Measurements from ENCODE around the gene GNB2. TPM values are rescaled to one million over a fixed set of nuclear protein-coding genes. Genes with fewer than 3 reads are reported as not detected.

Gene GNB2
- total RNA-seq, result 99.3 and 110 TPM in 2 replicates

DNA sequence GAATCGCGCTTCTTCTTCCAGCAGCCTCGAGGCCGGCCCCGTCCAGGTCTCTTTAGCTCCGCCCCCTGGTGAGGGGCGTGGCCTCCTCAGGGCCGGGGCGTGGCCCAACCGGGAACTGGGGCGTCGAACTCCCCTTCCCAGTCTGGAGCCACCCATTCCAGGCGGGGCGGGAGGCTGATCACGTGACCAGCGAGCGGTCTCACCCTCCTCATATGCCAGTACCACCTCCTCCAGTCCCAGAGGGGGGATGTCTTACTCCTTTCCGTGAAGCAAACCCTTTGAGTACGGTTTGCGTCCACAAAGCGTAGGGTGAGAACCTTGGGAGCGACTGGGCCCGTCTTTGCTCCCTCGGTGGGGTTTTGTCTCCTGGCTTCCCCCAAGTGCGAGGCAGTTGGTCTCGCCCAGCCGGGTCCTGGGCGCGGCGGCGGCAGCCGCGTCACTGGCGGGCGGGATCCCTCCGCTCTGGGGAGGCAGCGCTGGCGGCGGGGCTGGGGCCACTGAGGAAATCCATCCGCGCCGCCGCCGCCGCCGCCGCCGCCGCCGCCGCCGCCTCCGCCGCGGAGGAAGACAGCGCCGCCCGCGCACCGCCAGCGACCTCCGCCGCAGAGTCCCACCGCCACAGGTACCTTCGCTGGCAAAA is at the start of gene GNB2:
GNB2 (plus strand) TSS at position 439 of the 640 bp plus-strand sequence. CDS start 2,526 bp downstream, outside the sequence.

GRCh38 chr7:100641463-100641859 is 32.1 kb upstream of the GNB2 start, which contains the start of gene TFR2:
TFR2 (minus strand) TSS chr7:100641552; CDS start chr7:100641509, 43 bp downstream.

GRCh38 chr7:100655908-100656674 is 17.4 kb upstream of the GNB2 start, which contains the start of gene ACTL6B:
ACTL6B (minus strand) TSS chr7:100656448; CDS start chr7:100656354, 94 bp downstream.

GRCh38 chr7:100694098-100694745 is 20.7 kb downstream of the GNB2 start, which contains the start of gene GIGYF1:
GIGYF1 (minus strand) TSS chr7:100694250; CDS start chr7:100688238, 6,012 bp downstream.

GRCh38 chr7:100705753-100706671 is 32.5 kb downstream of the GNB2 start, which contains the start of gene POP7:
POP7 (plus strand) TSS chr7:100706121; CDS start chr7:100706831, 710 bp downstream.

GRCh38 chr7:100720279-100720670 is 46.7 kb downstream of the GNB2 start, which contains the start of gene EPO:
EPO (plus strand) TSS chr7:100720468; CDS start chr7:100720981, 513 bp downstream.

Other genes starting within 250 kb of the GNB2 start
- 1.4 and 2.8 TPM in 2 replicates for gene ZCWPW1, start 245.0 kb upstream of the GNB2 start, total RNA-seq
- 14.9 and 16.6 TPM in 2 replicates for gene MEPCE, start 243.9 kb upstream of the GNB2 start, total RNA-seq
- 36.6 and 39.2 TPM in 2 replicates for gene PPP1R35, start 237.2 kb upstream of the GNB2 start, total RNA-seq
- gene SPACDR, start 209.5 kb upstream of the GNB2 start, total RNA-seq, result 0.48 and 0.85 TPM in 2 replicates
- 12.4 and 14.9 TPM in 2 replicates for gene TSC22D4, start 194.5 kb upstream of the GNB2 start, total RNA-seq
- 0.85 and 1.4 TPM in 2 replicates for gene NYAP1, start 189.8 kb upstream of the GNB2 start, total RNA-seq
- gene AGFG2, start 134.5 kb upstream of the GNB2 start, total RNA-seq, result 3.4 and 7.0 TPM in 2 replicates
- gene SAP25, start 99.8 kb upstream of the GNB2 start, total RNA-seq, result not detected in 2 replicates
- gene LRCH4, start 87.6 kb upstream of the GNB2 start, total RNA-seq, result 10.9 and 11.6 TPM in 2 replicates
- gene FBXO24, start 87.4 kb upstream of the GNB2 start, total RNA-seq, result 0.64 TPM in 1 of 2 replicates, not detected in the other
- 1.4 TPM in 1 of 2 replicates, not detected in the other for gene PCOLCE, start 71.4 kb upstream of the GNB2 start, total RNA-seq
- gene MOSPD3, start 61.2 kb upstream of the GNB2 start, total RNA-seq, result 3.6 and 3.9 TPM in 2 replicates
- 0.72 and 1.3 TPM in 2 replicates for gene TFR2, start 32.2 kb upstream of the GNB2 start, total RNA-seq
- gene ACTL6B, start 17.3 kb upstream of the GNB2 start, total RNA-seq, result not detected in 2 replicates
- 12.3 and 15.1 TPM in 2 replicates for gene GIGYF1, start 20.5 kb downstream of the GNB2 start, total RNA-seq
- gene POP7, start 32.4 kb downstream of the GNB2 start, total RNA-seq, result 40.7 and 63.1 TPM in 2 replicates
- not detected in 2 replicates for gene EPO, start 46.7 kb downstream of the GNB2 start, total RNA-seq
- gene ZAN, start 59.9 kb downstream of the GNB2 start, total RNA-seq, result not detected in 2 replicates
- 129 and 175 TPM in 2 replicates for gene EPHB4, start 153.8 kb downstream of the GNB2 start, total RNA-seq
- 17.9 and 18.3 TPM in 2 replicates for gene SLC12A9, start 179.0 kb downstream of the GNB2 start, total RNA-seq
- 69.6 and 75.5 TPM in 2 replicates for gene TRIP6, start 193.6 kb downstream of the GNB2 start, total RNA-seq
- gene SRRT, start 201.4 kb downstream of the GNB2 start, total RNA-seq, result 22.0 and 30.8 TPM in 2 replicates
- 8.3 and 14.7 TPM in 2 replicates for gene UFSP1, start 216.0 kb downstream of the GNB2 start, total RNA-seq
- 0.24 TPM in 1 of 2 replicates, not detected in the other for gene ACHE, start 222.1 kb downstream of the GNB2 start, total RNA-seq